MM.1S (cell line): ENCODE results near the gene RPUSD1.

Experiments
- DNase-seq: peaks from one replicate; pipeline ENCODE4 v3.0.0-alpha.2; 2015
- H2AFZ ChIP-seq: fragments of 300-600 bp; sonication (generic); 2 replicates; pipeline ENCODE4 v1.6.0; 2016; ENCODE audit warnings: antibody characterized with exemption, low read length
- H3F3A ChIP-seq: fragments of 300-600 bp; sonication (generic); 2 replicates; pipeline ENCODE4 v1.6.1; 2016; ENCODE audit warnings: mild to moderate bottlenecking, antibody characterized with exemption, low read length, moderate library complexity, mixed read lengths; ENCODE audit not compliant: insufficient read depth
- H3K27ac ChIP-seq: fragments of 300-600 bp; sonication (generic); 2 replicates; pipeline ENCODE4 v1.5.1; 2016; ENCODE audit warnings: mild to moderate bottlenecking, low read length
- H3K27me3 ChIP-seq: fragments of 300-600 bp; sonication (generic); replicated peaks from 2 replicates; pipeline ENCODE4 v1.6.0; 2016; ENCODE audit warnings: low read length; ENCODE audit not compliant: insufficient read depth
- H3K36me3 ChIP-seq: fragments of 300-600 bp; sonication (generic); replicated peaks from 2 replicates; pipeline ENCODE4 v1.6.1; 2016; ENCODE audit warnings: mild to moderate bottlenecking, low read length, mixed read lengths; ENCODE audit not compliant: insufficient read depth
- H3K4me1 ChIP-seq: fragments of 300-600 bp; sonication (generic); 2 replicates; pipeline ENCODE4 v1.6.1; 2016; ENCODE audit warnings: low read length, mixed read lengths
- H3K4me2 ChIP-seq: fragments of 300-600 bp; sonication (generic); 2 replicates; pipeline ENCODE4 v1.6.0; 2016; ENCODE audit warnings: low read depth, low read length
- H3K4me3 ChIP-seq: fragments of 300-600 bp; sonication (generic); 2 replicates; pipeline ENCODE4 v1.5.1; 2016; ENCODE audit warnings: low read length, mixed read lengths
- H3K79me2 ChIP-seq: fragments of 300-600 bp; sonication (generic); 2 replicates; pipeline ENCODE4 v1.6.1; 2016; ENCODE audit warnings: mixed run types, low read length, mixed read lengths
- H3K9ac ChIP-seq: fragments of 300-600 bp; sonication (generic); 2 replicates; pipeline ENCODE4 v1.6.1; 2016; ENCODE audit warnings: low read length, mixed read lengths
- H3K9me2 ChIP-seq: fragments of 300-600 bp; sonication (generic); replicated peaks from 2 replicates; pipeline ENCODE4 v1.6.1; 2016; ENCODE audit warnings: mild to moderate bottlenecking, low read length, mixed read lengths; ENCODE audit not compliant: insufficient read depth
- H3K9me3 ChIP-seq: fragments of 300-600 bp; sonication (generic); replicated peaks from 2 replicates; pipeline ENCODE4 v1.6.1; 2016; ENCODE audit warnings: mild to moderate bottlenecking, low read length, mixed read lengths; ENCODE audit not compliant: insufficient read depth
- H4K20me1 ChIP-seq: fragments of 300-600 bp; sonication (generic); 2 replicates; pipeline ENCODE4 v1.6.1; 2016; ENCODE audit warnings: mild to moderate bottlenecking, low read length, moderate library complexity, mixed read lengths; ENCODE audit not compliant: insufficient read depth
- CTCF ChIP-seq: fragments of 300-600 bp; sonication (generic); IDR thresholded peaks from 2 replicates; pipeline ENCODE4 v1.5.1; 2016; ENCODE audit warnings: antibody characterized with exemption, low read length, mixed read lengths
- EZH2 ChIP-seq: fragments of 300-600 bp; sonication (generic); optimal IDR thresholded peaks from 2 replicates; pipeline ENCODE3; 2017; ENCODE audit warnings: low read depth, mild to moderate bottlenecking, antibody characterized with exemption, low read length, mixed read lengths
- EZH2phosphoT487 ChIP-seq: fragments of 300-600 bp; sonication (generic); IDR thresholded peaks from 2 replicates; pipeline ENCODE4 v1.6.1; 2018; ENCODE audit warnings: antibody characterized with exemption, low read length

Gene RPUSD1

GRCh38 chr16:751152-752006 is 36.8 kb downstream of the RPUSD1 start:
- Histone ChIP-seq H3K9me3 (no peaks in the 10 kb centered on the region), H3K9ac (no peak overlapping the region), H3F3A (no peaks in the 10 kb centered on the region), H3K27ac (no peak overlapping the region), H3K4me2 (no peak overlapping the region), H3K9me2 (no peaks in the 10 kb centered on the region), H3K4me3 (no peak overlapping the region), H3K79me2 (no peaks in the 10 kb centered on the region), H4K20me1 (no peaks in the 10 kb centered on the region), H3K27me3 (peaks cover 95% of the 10 kb centered on the region), H2AFZ (no peak overlapping the region), H3K4me1 (no peaks in the 10 kb centered on the region), H3K36me3 (no peaks in the 10 kb centered on the region)
- no peak for DNase-seq
- TF ChIP-seq EZH2phosphoT487 (no peak), CTCF (no peak), EZH2 (no peak)

- Histone ChIP-seq H4K20me1 (no peaks in the 10 kb centered on the region), H3K9me3 (no peaks in the 10 kb centered on the region), H3K4me3 (no peak overlapping the region), H3K9me2 (no peaks in the 10 kb centered on the region), H3K79me2 (no peaks in the 10 kb centered on the region), H3F3A (no peaks in the 10 kb centered on the region), H3K9ac (no peak overlapping the region), H3K36me3 (no peaks in the 10 kb centered on the region), H3K4me1 (no peaks in the 10 kb centered on the region), H2AFZ (no peak overlapping the region), H3K27ac (no peak overlapping the region), H3K4me2 (no peak overlapping the region), H3K27me3 (peaks cover 91% of the 10 kb centered on the region)
- no peak for TF ChIP-seq EZH2phosphoT487
- TF ChIP-seq EZH2, result no peak
- TF ChIP-seq CTCF, result no peak
- no peak for DNase-seq
Measured at GRCh38 chr16:750485-750884, 37.7 kb downstream of the RPUSD1 start.

DNA sequence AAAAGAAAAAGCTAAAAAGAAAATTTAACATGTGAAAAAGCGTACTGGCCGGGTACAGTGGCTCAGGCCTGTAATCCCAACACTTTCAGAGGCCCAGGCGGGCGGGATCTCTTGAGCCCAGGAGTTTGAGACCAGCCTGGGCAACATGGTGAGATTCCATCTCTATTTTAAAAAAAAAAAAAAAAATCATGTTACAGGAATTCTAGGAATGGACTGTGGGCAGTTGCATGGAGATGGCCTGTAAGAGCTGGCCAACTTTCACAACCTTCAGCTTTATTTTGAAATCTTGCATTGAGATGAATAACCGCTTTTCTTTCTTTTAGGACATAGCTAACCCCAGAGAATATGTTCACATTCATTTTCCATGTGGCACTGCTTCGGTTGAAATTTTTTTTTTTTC is 39.2 kb downstream of the RPUSD1 start:
- no peak overlapping the region for H3K27ac ChIP-seq
- TF ChIP-seq EZH2phosphoT487 (no peak), CTCF (no peak), EZH2 (no peak)
- H3K27me3 ChIP-seq, result peaks cover 81% of the 10 kb centered on the region

More for the DNA sequence above, 39.2 kb downstream of the RPUSD1 start:
- H3K9ac ChIP-seq, result no peak overlapping the region
- H2AFZ ChIP-seq, result no peak overlapping the region
- H4K20me1 ChIP-seq, result no peaks in the 10 kb centered on the region
- H3F3A ChIP-seq, result no peaks in the 10 kb centered on the region
- no peaks in the 10 kb centered on the region for H3K9me3 ChIP-seq
- no peaks in the 10 kb centered on the region for H3K9me2 ChIP-seq
- no peaks in the 10 kb centered on the region for H3K4me1 ChIP-seq
- no peak overlapping the region for H3K4me2 ChIP-seq
- no peaks in the 10 kb centered on the region for H3K79me2 ChIP-seq
- no peak overlapping the region for H3K4me3 ChIP-seq
- no peaks in the 10 kb centered on the region for H3K36me3 ChIP-seq
- no peak for DNase-seq
